NCI-H1417 (cell line): ENCODE results near the gene ANKMY1.
A peak's percentile ranks its signal among the peaks of the same experiment; 100 is the strongest.

Experiments used
- DNase-seq, 3 experiments: peaks; one replicate each; lab custom pipeline; 2025; lab: John Stamatoyannopoulos, UW

The ANKMY1 gene

DNA sequence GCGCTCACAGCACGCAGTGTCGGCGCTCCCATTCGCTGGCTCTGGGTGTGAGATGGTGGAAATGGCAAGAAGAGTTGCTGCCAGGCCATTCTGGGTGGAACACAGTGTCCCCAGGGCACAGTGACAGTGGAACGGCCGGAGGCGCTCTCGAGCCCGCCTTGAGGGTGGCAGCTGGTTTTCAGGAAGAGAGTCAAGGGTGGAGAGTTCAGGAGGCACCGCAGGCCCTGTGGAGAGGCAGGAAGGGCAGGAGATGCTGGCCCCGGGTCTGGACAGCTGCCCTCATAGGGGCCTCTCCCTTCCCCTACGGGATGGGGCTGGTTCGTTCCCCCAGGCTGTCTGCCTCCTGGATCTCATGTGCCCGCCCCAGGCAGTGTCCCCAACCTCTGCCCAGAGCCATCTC, 109.9 kb downstream of the ANKMY1 start:
- no peak for DNase-seq

DNA sequence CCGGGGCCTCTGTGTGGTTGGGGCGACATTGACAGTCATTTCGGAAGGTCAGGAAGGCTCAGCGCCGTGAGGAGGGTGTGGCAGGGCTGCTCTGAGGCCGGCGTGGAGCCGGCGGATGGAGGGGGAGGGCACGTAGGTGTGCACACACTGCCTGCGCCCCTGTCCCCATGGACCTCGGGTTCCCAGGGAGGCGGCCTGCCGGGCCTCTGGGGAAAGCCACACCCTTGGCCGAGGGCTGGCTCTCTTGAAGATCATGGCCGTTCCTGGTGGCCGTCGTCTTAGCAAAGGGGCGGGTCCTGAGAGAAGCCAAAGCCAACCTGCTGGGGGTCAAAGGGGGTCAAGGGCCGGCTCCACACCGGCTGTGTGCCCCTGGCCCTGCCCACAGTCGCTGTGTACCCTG, 110.5 kb downstream of the ANKMY1 start:
- no peak for DNase-seq

DNA sequence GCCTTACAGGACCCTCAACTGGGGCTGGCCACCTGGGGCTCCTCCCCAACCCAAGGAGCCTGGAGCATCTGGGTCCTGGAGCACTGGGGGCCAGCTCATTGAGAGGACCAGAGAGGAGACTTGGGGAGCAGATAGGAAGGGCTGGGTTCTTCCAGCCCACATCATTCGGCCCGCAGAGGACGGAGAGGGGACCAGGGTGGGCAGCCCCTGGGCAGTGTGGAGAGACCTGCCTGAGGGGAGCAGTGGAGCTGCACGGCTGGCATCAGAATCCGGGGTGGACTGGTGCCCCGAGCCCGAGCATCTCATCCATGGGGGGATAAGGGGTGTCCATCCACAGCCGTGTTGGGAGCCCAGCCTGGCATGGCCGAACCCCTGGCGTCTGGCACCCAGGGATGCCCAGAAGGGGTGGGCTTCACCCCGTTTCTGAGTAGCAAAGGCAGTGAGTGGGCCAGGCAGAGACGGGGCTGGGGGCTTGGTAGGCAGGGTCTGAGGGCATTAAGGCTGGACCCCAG, 111.1 kb downstream of the ANKMY1 start:
- DNase-seq: no peak

DNA sequence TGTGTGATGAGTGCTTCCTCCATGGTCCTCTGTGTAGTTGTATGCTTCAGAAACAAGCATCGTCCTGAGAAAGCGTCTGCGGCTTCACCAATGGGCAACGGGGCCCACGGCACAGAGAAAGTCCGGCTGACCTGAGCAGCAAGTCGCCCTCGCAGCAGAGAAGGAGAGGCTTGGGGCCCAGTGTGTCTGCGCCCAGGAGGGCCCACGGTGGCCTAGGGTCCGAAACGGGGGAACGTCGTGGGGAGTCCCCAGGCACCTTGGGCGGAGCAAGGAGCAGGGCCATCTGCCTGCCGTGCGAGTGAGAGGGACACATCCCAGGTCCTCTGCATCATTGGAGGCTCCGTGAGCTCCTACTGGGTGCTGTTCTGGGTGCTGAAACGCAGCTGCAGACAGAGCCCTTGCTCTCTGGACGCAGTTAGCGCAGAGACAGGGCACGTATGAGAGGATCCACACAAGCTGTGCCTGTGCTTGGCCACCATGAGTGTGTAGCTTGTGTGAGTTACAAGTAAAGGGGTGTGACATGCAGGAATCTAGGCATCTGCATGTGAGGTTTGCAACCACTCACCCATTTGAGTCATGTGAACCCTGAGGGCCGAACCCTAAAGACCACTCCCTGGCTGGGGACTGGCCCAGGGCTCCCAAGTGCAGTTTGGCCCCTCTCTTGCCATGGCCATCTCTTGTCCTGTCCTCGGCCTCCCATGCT, 111.7 kb downstream of the ANKMY1 start:
- no peak for DNase-seq

DNA sequence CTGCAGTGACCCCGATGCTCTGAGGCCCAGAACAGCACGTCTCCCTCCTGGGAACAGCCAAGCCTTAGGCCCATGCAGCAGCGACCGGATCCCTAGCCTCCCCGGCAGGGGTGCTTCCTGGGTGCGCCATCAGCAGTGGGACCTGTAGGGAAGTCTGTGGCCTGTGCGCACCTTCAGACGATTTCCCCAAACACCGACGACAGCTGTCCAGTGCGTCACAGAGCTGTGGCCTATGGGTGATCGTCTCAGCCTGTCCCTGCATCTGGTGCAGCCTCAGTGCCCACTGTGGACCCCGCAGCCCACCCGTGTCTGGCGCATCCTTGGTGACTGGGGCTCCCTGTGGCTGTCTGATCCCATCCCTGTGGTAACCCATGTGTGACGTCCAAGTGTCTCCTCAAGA, 113.3 kb downstream of the ANKMY1 start:
- no peak for DNase-seq

DNA sequence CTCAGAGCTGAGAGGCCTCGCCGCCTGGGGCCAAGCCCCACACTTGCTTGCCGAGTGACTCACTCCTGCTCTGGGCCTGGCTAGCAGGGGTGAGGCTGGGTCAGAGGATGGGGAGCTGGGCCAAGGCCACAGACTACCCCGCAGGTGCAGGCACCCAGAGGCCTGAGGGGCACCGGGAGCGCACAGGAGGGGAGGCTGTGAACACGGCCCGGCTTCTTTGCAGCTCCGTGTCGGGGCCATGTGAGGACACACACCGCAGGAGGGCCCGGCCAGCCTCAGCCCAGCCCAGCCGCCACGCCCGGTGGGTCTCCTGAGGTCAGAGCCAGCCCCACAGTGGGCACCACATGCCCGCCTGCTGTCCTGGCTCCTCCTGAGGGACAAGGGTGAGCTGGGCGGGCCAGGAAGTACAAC, 113.9 kb downstream of the ANKMY1 start:
- DNase-seq: no peak

DNA sequence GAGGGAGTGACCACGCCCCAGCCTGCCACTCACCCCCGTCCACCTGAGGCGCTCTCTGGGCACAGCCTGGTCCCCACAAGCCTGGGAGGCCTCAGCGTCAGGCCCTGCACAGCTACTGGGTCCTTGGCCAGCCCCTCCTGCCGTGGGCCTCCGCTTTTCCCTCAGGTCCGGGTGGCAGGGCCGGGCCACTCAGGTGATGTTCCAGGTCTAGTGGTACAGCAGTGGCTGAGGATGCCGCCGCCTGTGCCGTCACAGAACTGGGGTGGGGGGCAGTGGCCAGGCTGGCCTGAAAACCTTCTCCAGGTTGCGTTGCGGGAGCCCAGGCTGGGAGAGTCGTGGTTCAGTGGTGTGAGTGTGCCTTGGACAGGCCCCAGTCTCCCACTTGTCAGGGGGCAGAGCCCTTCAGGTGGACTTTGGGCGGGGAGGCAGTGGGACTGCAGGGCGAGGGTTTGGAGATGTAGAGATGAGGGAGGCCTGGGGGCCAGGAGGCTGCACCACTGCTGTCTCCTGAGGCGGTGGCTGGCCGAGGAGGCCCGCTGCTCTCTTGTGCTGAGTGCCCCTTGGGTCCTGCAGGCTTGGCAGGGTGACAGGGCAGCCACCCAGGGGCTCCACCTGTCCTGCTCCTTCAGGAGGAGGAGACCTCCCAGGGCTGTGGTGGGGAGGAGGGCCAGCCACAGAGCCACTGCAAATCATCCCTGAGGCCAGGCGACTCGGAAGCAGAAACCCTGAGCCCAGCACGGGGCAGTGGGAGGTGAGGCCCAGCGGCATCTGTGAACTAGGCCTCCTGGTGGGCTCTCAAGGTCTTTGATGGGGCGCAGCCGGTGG, 114.7 kb downstream of the ANKMY1 start:
- no peak for DNase-seq

DNA sequence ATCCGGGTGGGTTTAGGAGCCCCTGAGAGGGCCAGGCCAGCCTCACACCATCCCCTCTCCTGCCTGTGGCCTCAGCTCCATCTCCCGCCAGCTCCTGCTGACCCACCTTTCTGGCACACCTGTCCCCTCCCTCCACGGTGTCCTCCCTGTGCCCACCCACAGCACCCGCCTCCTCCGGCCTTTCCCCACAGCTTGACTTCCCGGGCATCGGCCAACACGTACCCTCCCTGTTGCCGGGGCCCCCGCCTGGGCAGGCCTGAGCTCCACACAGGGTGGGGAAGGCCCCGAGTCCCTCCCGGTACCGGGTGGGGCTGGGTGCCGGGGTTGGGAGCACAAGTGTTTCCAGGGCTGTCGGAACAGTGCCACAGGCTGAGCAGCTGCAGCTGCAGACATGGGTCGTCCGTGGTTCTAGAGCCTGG, 115.8 kb downstream of the ANKMY1 start:
- no peak for DNase-seq

DNA sequence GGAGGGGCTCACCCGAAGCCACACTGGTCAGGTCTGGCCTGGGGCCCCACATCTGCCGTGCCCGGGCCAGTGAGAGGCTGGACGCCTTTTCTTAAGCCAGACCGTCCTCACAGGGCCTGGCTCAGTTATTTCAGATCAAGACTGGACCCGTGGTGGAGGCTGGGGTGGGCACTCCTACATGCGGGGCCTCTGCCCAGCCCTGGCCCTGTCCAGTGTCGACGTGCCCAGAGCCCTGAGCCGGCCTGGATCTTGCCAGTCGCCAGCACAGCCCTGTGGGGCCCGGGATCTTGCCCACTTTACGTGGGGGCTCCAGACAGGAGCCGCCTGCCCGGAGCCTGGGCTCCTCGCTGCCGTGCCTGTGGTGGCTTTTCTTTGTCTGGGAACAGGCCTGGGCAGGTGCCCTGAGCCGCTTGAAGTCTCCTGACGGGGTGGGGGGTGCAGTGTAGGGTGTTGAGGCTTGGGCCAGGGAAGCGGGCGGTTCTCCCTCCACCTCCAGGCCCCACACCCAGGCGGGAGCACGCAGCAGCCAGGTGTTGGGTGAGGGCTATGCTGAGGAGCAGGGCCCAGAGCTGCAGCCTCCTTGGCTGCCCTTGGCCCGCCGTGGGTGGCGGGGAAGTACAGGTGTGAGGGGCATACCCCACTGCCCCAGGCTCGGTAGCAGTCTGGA, 116.3 kb downstream of the ANKMY1 start:
- no peak for DNase-seq

DNA sequence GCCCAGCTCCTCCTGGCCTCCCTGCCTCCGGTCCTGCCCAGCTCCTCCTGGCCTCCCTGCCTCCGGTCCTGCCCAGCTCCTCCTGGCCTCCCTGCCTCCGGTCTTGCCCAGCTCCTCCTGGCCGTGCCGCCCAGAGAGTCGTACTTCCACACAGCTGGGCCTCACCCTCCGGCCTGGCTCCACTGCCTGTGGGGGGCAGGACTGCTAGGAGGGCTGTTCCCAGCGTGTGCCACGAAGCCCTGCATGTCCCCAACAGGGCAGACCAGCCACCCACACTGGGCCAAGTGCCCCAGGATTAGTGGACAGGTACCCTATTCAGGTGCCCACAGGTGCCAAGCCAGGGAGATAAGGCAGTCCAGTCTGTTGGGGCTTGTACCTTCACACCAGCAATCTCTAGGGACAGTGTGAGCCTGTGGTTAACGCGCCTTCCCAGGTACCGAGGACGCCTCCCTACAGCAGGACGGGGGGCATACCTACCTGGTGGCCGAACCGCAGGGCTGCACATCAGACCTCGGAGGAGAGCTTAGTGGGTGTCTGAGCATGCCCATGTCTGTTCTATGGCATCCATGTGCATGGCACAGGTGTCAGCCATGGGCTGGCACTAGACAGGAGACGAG, 117.0 kb downstream of the ANKMY1 start:
- DNase-seq: no peak

DNA sequence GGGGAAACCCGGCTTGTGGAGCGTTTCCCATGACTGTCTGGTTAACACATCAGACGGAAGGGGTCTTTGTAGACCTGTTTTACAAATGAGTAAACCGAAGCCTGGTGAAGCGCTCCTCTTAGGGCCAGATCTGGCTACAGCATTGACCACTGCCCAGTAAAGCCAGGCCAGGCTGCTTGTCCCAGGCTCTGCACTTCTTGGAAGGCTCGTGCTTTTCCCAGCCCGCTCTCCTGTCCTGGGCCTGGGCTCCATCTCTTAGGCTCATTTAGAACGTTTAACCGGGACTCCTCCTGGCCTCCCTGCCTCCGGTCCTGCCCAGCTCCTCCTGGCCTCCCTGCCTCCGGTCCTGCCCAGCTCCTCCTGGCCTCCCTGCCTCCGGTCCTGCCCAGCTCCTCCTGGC, 117.5 kb downstream of the ANKMY1 start:
- DNase-seq: no peak

DNA sequence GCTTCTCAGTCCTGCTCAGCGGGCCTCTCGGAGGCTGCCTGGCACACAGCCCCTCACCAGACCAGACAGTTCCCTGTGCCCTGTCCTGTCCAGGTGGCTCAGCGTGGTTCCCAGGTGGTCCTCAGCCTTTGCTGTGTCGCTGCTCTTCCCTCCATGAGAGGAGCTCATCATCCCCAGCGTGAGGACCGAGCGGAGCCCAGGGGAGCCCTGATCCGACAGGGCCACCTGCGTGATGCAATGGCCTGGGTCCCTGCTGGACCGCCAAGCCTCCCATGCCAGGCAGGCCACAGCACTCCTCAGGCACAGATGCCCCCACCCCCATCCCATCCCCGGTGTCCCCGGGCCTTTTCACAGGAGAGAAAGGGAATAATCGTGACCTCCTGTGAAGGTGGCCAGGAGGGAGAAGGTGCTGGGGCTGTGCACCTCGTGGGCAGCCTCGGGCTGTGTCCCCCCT, 118.1 kb downstream of the ANKMY1 start:
- no peak for DNase-seq

DNA sequence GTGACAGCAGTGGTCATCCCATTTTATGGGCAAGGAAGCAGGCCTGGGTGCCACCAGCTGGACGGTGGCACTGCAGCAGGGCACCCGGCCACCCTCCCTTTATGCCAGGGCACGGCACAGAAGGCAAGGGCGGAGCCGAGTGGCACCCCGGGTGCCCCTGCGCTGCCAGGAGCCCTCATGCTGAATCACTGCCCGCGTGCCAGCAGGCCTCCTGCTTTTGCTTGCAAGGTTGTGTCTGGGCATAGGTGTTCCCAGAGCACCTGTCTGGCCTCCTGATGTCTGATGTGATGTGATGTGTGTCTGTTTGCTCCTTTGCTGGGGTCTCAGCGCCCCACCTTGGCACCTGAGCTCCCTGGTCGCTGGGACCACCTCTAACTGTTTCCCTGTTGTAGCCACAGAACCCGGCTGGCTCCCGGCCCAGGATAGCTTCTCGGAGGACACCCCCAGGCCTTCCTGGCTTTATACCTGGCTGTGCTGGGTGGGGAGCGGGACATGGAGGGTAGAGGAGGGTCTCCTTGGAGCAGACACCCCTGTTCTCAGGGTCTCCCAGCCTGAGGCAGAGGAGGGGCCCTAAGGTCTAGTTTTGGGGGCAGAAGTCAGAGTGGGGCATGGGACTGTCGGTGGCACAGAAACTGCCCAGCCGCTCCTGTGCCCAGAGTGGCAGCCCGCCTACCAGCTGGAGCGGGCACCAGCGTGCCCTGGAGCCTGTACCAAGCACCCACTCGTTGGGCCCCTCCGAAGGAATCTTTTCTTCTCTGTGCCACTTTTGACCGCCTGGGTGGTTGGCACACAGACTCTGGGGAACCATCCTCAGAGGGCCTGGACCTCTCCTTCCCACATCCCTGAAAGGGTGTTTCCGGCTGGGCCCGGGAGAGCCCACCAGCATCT, 118.7 kb downstream of the ANKMY1 start:
- no peak for DNase-seq

DNA sequence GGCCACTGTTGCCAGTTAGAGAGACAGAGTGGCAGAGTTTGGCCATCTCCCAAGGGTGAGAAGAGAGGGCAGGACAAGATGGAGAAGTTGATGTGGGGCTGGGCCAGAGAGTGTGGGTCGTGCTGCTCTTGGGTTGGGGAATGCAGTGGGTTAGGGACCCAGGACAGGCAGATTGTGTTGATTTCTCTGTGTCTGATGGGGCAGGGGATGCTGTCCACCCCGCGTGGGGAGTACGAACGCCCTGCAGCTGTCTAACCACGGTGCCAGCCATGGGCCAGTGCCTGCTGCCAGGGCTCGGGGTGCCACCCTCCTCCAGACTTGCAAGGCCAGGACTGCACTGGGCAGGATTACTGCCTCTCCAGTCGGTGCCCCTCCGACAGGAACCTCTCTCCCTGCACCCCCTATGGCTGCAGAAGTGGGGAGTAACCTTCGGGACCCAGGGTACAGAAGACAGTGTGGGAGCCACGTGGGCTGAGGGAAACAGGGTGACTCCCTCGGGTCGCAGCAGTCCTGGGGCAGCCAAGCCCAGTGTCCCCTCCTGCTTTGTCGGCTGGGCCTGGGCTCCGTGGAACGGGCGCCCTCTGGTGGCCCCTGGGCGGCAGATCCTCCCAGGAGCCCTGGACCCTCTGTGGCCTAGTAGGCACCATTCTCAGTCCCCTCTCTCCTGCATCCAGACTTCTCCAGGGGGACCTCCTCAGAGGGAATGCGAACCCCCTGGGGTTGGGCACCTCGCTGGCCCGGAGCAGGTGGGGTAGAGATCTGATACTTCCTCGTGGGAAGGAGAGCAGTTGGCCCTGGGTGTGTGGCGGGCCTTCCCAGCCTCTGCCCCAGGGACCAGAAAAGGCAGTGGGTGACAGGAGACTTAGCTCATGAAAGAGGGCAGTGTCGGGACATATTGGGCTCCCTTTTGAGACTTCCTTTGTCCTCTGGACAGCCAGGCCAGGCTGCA, 119.7 kb downstream of the ANKMY1 start:
- peak; percentile 22 to 62 (median 50) for DNase-seq

DNA sequence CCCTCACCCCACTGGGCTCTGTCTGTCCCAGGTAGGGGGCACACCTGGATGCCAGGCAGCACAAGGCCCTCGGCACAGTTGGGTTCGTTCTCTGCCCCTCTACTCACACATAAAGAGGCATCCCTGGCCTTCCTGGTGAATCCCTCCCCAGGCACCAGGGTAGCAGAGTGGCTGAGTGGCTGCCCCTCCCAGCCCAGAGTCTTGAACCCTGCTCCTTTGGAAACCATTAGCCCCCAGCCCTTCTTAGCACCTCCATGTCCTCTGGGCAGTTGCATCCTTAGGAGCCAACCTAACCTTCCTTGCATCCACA, 120.3 kb downstream of the ANKMY1 start:
- no peak for DNase-seq

DNA sequence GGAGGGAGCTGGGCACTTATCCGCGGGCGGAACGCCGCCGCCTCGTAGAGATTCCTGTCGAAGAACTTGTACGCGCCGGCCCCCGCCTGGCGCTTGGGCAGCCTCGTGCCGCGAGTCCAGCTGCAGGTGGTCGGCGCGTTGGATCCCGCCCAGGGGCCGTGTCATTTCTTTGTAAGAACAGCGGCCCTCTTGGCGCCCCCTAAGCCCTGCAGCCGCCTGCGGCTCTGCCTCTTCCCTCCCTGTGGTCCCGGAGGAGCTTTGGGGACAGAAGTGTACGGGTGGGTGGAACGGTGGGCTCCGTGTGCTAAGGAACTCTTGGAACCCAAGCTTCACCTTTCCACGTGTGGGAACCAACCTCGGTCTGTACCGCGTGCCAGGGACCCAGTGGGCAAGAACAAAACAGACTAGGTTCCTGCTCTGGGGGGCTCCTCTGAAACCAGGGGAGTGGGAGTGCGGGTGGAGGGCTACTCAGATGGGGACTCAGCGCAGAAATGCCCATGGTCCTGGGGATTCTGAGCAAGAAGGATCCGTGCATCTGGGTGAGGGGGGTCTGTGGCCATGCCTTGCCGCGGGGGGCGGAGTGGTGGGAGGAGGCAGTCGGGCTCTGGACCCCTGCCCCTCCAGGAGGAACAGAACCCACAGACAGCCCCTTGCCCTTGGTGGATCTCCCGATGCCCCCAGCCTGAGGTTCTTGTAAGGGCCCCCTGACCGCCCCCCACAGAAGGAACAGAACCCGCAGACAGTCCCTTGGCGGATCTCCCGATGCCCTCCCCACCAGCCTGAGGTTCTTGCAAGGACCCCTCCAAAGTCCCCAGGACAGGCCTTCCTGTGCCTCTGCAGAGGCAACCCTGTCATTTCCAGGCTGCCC, 120.9 kb downstream of the ANKMY1 start:
- DNase-seq: peak in 2 of 3 experiments; percentile 53 to 57

DNA sequence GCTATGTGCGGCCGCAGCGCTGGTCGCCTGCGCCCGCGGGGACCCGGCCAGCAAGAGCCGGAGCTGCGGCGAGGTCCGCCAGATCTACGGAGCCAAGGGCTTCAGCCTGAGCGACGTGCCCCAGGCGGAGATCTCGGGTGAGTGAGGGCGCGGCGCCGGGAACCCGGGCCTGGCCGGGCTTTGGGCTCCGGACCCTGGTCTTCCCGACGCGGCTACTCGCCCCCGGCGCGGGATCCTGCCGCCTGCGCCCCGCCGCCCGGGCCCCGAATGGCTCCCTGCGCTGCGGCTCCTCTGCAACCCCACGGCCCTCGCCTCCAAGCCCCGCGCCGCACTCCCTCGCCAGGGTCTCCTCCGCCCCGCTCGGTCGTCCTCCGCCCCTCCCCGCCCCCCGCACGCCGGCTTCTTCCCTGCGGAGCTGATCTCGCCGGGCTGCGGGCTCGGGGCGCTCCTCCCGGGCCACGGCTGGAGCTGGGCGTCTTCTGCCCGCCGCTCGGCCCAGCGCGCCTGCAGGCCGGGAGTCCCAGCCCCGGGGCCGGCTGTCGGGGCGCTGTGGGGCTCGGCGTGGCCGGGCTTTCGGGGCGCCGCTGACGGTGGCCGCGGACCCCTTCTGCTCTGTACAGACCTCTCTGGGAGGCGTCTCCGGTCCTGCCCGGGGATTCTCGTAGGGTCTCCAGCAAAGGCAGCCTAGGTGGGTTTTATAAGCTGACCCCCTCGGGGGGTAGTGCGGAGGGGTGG, 121.7 kb downstream of the ANKMY1 start:
- peak in 2 of 3 experiments; percentile 65 to 74 for DNase-seq

DNA sequence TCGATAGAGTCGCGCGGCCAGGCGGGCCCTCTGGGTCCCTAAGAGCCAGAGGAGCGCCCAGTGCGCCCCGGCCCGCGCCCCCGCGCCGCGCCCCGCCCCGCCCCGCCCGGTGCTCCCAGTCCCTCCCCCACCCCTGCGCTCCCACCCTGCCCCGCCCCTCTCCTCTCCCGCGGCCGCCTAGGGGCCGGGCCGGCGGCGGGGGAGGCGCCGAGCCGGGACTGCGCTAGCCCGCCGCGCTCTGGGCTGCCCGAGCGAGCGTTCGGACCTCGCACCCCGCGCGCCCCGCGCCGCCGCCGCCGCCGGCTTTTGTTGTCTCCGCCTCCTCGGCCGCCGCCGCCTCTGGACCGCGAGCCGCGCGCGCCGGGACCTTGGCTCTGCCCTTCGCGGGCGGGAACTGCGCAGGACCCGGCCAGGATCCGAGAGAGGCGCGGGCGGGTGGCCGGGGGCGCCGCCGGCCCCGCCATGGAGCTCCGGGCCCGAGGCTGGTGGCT, 122.3 kb downstream of the ANKMY1 start, which contains the start of gene GPC1:
GPC1 (plus strand) TSS at position 207 of the 491 bp plus-strand sequence; CDS start at position 463, 256 bp downstream.
- DNase-seq: peak; percentile 58 to 85 (median 83)
